HG02943 (cell line): ENCODE data around the gene CCM2.
"Not testable (repeated sequence)": the region's sequence is repeated elsewhere in the genome, so short reads cannot be mapped to it uniquely, and the experiment has no call there.

Experiments
- ATAC-seq: cut with Tn5 transposase; IDR thresholded peaks from one replicate; pipeline ENCODE4 v1.9.1; 2021; ENCODE audit warnings: mild to moderate bottlenecking, low read depth, moderate library complexity; ENCODE audit not compliant: unreplicated experiment

The CCM2 gene

GRCh38 chr7:44995555-44996493 is 4.2 kb upstream of the CCM2 start:
- no peak for ATAC-seq

GRCh38 chr7:44998153-44998871 is 1.7 kb upstream of the CCM2 start:
- no peak for ATAC-seq

- peak; percentile 61 for ATAC-seq
These were observed 532 bp upstream of the CCM2 start for GRCh38 chr7:44999245-45000092.

GRCh38 chr7:45001138-45001694 is 1.2 kb downstream of the CCM2 start:
- no peak for ATAC-seq

GRCh38 chr7:45001826-45002225 is 1.8 kb downstream of the CCM2 start:
- no peak for ATAC-seq

DNA sequence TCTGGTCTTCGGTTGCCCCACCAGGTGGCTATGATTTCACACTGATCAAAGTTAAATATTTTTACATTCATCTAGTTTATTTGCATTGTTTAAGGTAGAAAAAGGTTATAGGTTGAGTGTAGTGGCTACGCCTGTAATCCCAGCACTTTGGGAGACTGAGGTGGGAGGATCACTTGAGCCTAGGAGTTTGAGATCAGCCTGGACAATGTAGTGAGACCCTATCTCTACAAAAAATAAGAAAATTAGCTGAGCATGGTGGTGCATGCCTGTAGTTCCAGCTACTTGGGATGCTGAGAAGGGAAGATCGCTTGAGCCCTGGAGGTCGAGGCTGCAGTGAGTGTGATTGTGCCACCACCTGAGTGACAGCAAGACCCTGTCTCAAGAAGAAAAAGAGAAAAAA is 3.8 kb downstream of the CCM2 start:
- ATAC-seq: no peak

- ATAC-seq: no peak
These were observed 7.1 kb downstream of the CCM2 start for GRCh38 chr7:45007106-45007505.

DNA sequence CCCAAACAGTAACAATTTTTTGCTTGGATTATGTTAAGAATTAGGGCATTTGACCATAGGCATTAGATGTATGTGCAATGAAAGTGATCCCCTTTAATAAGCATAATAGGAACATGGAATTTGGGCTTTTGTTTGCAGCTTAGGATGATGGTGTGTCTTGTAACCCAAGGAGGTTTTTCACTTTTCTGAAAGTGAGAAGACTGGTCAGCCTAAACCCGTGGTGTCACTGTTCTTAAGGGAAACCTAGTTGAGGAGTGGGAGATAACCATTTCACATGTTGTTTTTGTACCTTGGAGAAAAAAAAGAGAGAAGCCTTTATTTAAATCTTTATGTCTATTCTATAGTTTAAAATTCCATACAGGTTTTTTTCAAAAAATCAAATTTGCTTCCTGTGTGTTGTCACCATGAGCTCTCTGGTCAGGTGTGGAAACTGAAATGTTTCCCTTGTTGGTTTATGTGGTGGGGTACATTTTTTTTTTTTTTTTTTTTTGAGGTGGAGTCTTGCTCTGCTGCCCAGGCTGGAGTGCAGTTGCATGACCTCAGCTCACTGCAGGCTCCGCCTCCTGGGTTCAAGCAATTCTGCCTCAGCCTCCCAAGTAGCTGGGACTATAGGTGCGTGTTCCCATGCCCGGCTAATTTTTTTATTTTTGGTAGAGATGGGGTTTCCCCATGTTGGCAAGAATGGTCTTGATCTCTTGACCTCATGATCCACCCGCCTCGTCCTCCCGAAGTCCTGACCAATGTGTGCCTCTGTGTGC is 7.7 kb downstream of the CCM2 start:
- ATAC-seq: peak; percentile 71

- no peak for ATAC-seq
These were observed 13.5 kb downstream of the CCM2 start for GRCh38 chr7:45013465-45013967.

- ATAC-seq: no peak
These were observed 15.3 kb downstream of the CCM2 start for GRCh38 chr7:45015313-45015712.

GRCh38 chr7:45017253-45017652 is 17.3 kb downstream of the CCM2 start:
- no peak for ATAC-seq

DNA sequence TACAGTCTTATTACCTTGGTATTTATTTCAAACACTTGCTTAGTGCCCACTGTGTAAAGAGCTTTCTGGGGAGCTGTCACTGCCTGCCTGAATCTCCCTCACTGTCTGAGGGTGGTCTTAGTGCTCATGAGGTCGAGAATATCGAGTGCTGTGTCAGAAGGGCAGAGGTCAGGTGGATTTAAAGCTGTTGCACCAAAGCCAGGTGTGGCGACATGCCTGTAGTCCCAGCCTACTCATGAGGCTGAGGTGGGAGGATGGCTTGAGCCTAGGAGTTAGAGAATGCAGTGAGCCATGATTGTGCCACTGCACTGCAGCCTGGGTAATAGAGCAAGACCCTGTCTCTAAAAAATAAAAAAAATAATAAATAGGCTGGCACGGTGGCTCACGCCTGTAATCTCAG is 20.9 kb downstream of the CCM2 start:
- no peak for ATAC-seq

- ATAC-seq: no peak
These were observed 21.7 kb downstream of the CCM2 start for GRCh38 chr7:45021604-45022296.

DNA sequence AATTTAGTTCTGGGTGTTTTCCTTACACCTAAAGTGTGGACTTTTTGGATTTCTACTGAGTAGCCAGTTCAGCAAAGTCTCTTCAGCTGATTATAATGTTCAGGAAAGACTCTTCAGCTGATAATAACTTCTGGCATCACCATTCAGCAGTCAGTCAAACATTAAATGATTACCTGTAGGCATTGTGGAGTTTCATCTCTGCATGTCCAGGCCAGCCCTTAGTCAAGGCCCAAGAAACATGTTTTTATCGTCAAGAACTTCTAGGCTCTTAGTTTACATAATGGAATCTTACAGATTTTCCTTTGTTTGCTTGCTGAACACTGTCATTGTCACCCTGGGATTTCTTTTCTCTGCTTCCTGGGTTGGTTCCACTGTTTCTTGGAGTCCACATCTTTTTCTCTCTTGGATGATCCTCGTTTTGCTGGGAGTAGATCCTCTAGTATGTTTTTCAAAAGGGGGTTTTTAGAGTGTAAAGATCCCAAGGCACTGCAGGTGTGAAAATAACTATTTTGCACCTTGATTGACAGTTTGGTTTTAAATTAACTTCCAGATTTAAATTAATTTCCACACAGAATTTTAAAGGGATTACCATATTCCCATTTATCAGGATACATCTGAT is 24.2 kb downstream of the CCM2 start:
- ATAC-seq: no peak

- not testable (repeated sequence) for ATAC-seq
These were observed 25.5 kb downstream of the CCM2 start for GRCh38 chr7:45025473-45025872.

GRCh38 chr7:45026013-45026412 is 26.0 kb downstream of the CCM2 start:
- no peak for ATAC-seq

DNA sequence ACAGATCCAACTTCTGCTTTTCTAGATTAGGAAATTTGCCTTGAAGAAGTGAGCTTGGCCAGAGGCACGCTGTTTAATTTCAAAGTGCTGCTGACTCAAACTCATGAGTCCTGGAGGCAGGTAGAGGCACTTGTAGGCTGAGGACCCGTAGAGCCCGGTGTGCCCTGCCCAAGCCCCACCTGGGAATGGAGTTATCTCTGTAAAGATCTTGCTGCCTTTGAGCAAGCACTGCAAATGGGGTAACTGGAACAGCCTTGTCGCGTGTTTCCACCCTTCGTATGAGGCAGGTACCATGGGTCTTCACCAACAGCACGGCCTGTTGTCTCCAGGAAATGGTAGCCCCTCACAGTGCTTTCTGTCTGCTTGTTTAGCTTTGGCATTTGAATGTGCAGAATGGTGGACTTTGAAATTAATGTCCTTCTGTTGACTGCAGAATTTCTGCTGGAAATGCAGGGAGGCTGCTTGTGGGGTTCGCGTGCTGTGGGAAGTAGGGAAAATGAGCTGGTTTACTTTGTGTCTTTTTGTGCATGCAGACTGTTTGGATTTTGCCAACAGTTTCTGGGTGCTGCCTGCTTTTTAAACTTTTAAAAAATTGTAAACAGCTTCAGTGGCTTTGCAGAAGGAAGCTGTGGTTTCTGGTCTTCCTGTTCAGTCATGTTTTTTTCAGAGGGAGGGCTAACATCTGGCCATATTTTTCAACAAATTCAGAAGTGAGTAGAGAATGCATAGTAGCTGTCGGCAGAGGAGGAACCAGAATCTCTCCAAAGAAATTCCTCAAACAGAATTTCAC is 27.2 kb downstream of the CCM2 start:
- ATAC-seq: peak; percentile 53

DNA sequence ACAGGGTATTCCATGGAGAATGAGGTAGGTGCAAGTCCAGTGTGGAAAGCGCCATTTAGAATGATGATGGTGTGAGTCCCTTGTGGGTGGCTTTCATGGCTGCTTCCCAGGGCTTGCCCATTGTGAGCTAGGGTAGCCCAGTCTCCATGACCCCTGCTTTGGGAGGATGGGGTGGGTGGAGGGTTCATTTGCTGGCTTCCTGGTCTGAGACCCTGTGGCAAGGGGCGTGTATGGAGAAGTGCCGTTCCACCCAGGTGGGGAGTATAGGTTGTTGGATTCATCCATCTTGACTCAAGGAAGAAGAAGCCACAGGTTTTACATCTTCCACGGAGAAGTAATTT is 27.7 kb downstream of the CCM2 start:
- peak; percentile 16 for ATAC-seq
